Measurements from ENCODE around the gene COBL.

Gene COBL

GRCh38 chr7:51307651-51308210 is 8.9 kb downstream of the COBL start:
- no peak for DNase-seq (ENCODE audit: low read depth)
- H3K4me3 ChIP-seq (ENCODE audit: low read length): no peak overlapping the region
- no peak for TF ChIP-seq CTCF (IDR thresholded peaks at IDR 0.05; ENCODE audit: insufficient read depth, low read depth, low read length, missing control alignments)

- no peak for TF ChIP-seq CTCF (IDR thresholded peaks at IDR 0.05; ENCODE audit: insufficient read depth, low read depth, low read length, missing control alignments)
- DNase-seq (ENCODE audit: low read depth): no peak
- H3K4me3 ChIP-seq (ENCODE audit: low read length): no peak overlapping the region
Observed at GRCh38 chr7:51306761-51307160, 9.8 kb downstream of the COBL start.

GRCh38 chr7:51304729-51305128 is 11.9 kb downstream of the COBL start:
- DNase-seq (ENCODE audit: low read depth): no peak
- no peak overlapping the region for H3K4me3 ChIP-seq (ENCODE audit: low read length)
- TF ChIP-seq CTCF (IDR thresholded peaks at IDR 0.05; ENCODE audit: insufficient read depth, low read depth, low read length, missing control alignments): no peak

GRCh38 chr7:51303142-51303525 is 13.5 kb downstream of the COBL start:
- no peak overlapping the region for H3K4me3 ChIP-seq (ENCODE audit: low read length)
- DNase-seq (ENCODE audit: low read depth): no peak
- no peak for TF ChIP-seq CTCF (IDR thresholded peaks at IDR 0.05; ENCODE audit: insufficient read depth, low read depth, low read length, missing control alignments)

- no peak overlapping the region for H3K4me3 ChIP-seq (ENCODE audit: low read length)
- TF ChIP-seq CTCF (IDR thresholded peaks at IDR 0.05; ENCODE audit: insufficient read depth, low read depth, low read length, missing control alignments): no peak
- no peak for DNase-seq (ENCODE audit: low read depth)
Observed at GRCh38 chr7:51301806-51302205, 14.8 kb downstream of the COBL start.

GRCh38 chr7:51300762-51301674 is 15.6 kb downstream of the COBL start:
- H3K4me3 ChIP-seq (ENCODE audit: low read length): no peak overlapping the region
- DNase-seq (ENCODE audit: low read depth): no peak
- TF ChIP-seq CTCF (IDR thresholded peaks at IDR 0.05; ENCODE audit: insufficient read depth, low read depth, low read length, missing control alignments): no peak
